Right renal cortex interstitium (tissue), 3 donors: ENCODE results near the gene ATG13. TPM values are rescaled to one million over a fixed set of nuclear protein-coding genes. Genes with fewer than 3 reads are reported as not detected.

Source experiments
- DNase-seq, 3 donors: peaks; one replicate each; pipeline ENCODE4 v3.0.0-alpha.2; 2013; ENCODE audit warnings: low read depth in 3 of 3, low spot score in 2 of 3
- polyA plus RNA-seq, 3 donors: library from polyadenylated mRNA; unstranded; fragments of 120-200 nt; gene quantifications; one replicate each; pipeline ENCODE4 v1.2.1, GENCODE V29; 2013; ENCODE audit not compliant: insufficient read length in 3 of 3

Gene ATG13
- polyA plus RNA-seq, 3 donors, result 47.0 to 66.6 (median 65.2) TPM

GRCh38 chr11:46604796-46605195, 12.6 kb upstream of the ATG13 start:
- DNase-seq, result no peak

GRCh38 chr11:46607516-46607915, 9.8 kb upstream of the ATG13 start:
- no peak for DNase-seq

GRCh38 chr11:46609386-46609785, 8.0 kb upstream of the ATG13 start:
- no peak for DNase-seq

- DNase-seq, result no peak
These were observed 5.6 kb upstream of the ATG13 start for GRCh38 chr11:46611526-46612304.

- DNase-seq, result no peak
These were observed 5.0 kb upstream of the ATG13 start for GRCh38 chr11:46612326-46612725.

- no peak for DNase-seq
These were observed 1.6 kb upstream of the ATG13 start for GRCh38 chr11:46615756-46616155.

- no peak for DNase-seq
These were observed 711 bp upstream of the ATG13 start for GRCh38 chr11:46616551-46617133.

- DNase-seq, result no peak
These were observed 590 bp downstream of the ATG13 start for GRCh38 chr11:46617972-46618314.

- no peak for DNase-seq
These were observed 1.5 kb downstream of the ATG13 start for GRCh38 chr11:46618837-46619236.

GRCh38 chr11:46625406-46625805, 8.1 kb downstream of the ATG13 start:
- no peak for DNase-seq

- no peak for DNase-seq
These were observed 11.6 kb downstream of the ATG13 start for GRCh38 chr11:46628961-46629360.

- no peak for DNase-seq
These were observed 12.9 kb downstream of the ATG13 start for GRCh38 chr11:46630237-46630636.

GRCh38 chr11:46631676-46632075, 14.3 kb downstream of the ATG13 start:
- no peak for DNase-seq

- DNase-seq, result no peak
These were observed 15.1 kb downstream of the ATG13 start for GRCh38 chr11:46632502-46632901.

GRCh38 chr11:46633291-46634217, 16.2 kb downstream of the ATG13 start:
- DNase-seq, result no peak

GRCh38 chr11:46635557-46636139, 18.3 kb downstream of the ATG13 start:
- DNase-seq, result no peak

- no peak for DNase-seq
These were observed 20.2 kb downstream of the ATG13 start for GRCh38 chr11:46637546-46637945.

GRCh38 chr11:46639197-46639839, 22.0 kb downstream of the ATG13 start:
- DNase-seq, result no peak

- no peak for DNase-seq
These were observed 22.9 kb downstream of the ATG13 start for GRCh38 chr11:46640036-46640788.

GRCh38 chr11:46641639-46642038, 24.3 kb downstream of the ATG13 start:
- DNase-seq, result no peak
